B cell (primary cell): Measurements from ENCODE around the gene OR52E6. TPM values are rescaled to one million over a fixed set of nuclear protein-coding genes. Genes with fewer than 3 reads are reported as not detected.
A peak's percentile ranks its signal among the peaks of the same experiment; 100 is the strongest.

Source experiments
- ATAC-seq: fragments of 200-7000 bp; cut with Tn5 transposase; one replicate; pipeline ENCODE4 v1.10.0; 2021; ENCODE audit warnings: low read depth, mild to moderate bottlenecking, moderate number of reproducible peaks, moderate library complexity
- CTCF ChIA-PET: fragments of 350-600 bp; sonication (Branson Sonifier 250); formaldehyde crosslinking; loops from one replicate; lab custom pipeline; 2021; ENCODE audit warnings: antibody characterized with exemption, inconsistent platforms; lab: Charles Lee
- POLR2A ChIA-PET: fragments of 350-600 bp; sonication (Branson Sonifier 250); formaldehyde crosslinking; loops from one replicate; lab custom pipeline; 2021; ENCODE audit warnings: antibody characterized with exemption; lab: Charles Lee
- DNase-seq: peaks from one replicate; pipeline ENCODE4 v3.0.0; 2013
- H2AFZ ChIP-seq: 2 replicates; pipeline ENCODE4 v1.6.1; 2012; ENCODE audit warnings: mild to moderate bottlenecking, low read depth, low read length; ENCODE audit not compliant: insufficient read depth, poor library complexity, severe bottlenecking
- H3K27ac ChIP-seq, 2 donors: 1 replicate in 1 of 2; 2 replicates in 1 of 2; pipeline ENCODE4 v1.5.1; 2012 to 2013; ENCODE audit warnings: low read length in 2 of 2, mild to moderate bottlenecking in 2 of 2, moderate library complexity in 1 of 2
- H3K27me3 ChIP-seq, 4 experiments: fragments of 200-600 bp in 1 of 4; sonication (generic) in 1 of 4; replicated peaks in 1 of 4; 1 replicate in 2 of 4; 2 replicates in 2 of 4; pipeline versions ENCODE4 v1.6.1 to v1.7.0; 2013 to 2016; ENCODE audit warnings: low read length in 3 of 4, mild to moderate bottlenecking in 2 of 4, mixed read lengths in 1 of 4, moderate library complexity in 1 of 4; ENCODE audit not compliant: insufficient read depth in 4 of 4, control insufficient read depth in 3 of 4; ENCODE audit errors: control extremely low read depth in 1 of 4
- H3K36me3 ChIP-seq, 2 experiments: replicated peaks in 1 of 2; 1 replicate in 1 of 2; 2 replicates in 1 of 2; pipeline versions ENCODE4 v1.6.1 to v1.7.1; 2013; ENCODE audit warnings: low read length in 1 of 2; ENCODE audit not compliant: insufficient read depth in 2 of 2, control insufficient read depth in 1 of 2; ENCODE audit errors: control extremely low read depth in 1 of 2, extremely low read depth in 1 of 2
- H3K4me1 ChIP-seq, 2 donors: fragments of 200-600 bp in 1 of 2; sonication (generic) in 1 of 2; 1 replicate in 1 of 2; 2 replicates in 1 of 2; pipeline versions ENCODE4 v1.5.1 to v1.6.1; 2013 to 2017; ENCODE audit warnings: low read length in 2 of 2; ENCODE audit not compliant: control insufficient read depth in 2 of 2, insufficient read depth in 2 of 2
- H3K4me2 ChIP-seq: replicated peaks from 2 replicates; pipeline ENCODE3; 2012; ENCODE audit warnings: mild to moderate bottlenecking, low read depth, low read length; ENCODE audit not compliant: poor library complexity, severe bottlenecking
- H3K4me3 ChIP-seq, 5 experiments: fragments of 200-600 bp in 1 of 5; sonication (generic) in 1 of 5; 1 replicate in 3 of 5; 2 replicates in 2 of 5; pipeline versions ENCODE4 v1.5.1 to v1.7.0; 2011 to 2016; ENCODE audit warnings: low read length in 4 of 5, mild to moderate bottlenecking in 4 of 5, low read depth in 2 of 5, control low read depth in 1 of 5, moderate library complexity in 1 of 5; ENCODE audit not compliant: insufficient read depth in 1 of 5; ENCODE audit errors: control extremely low read depth in 1 of 5, extremely low read depth in 1 of 5
- H3K79me2 ChIP-seq: fragments of 200-600 bp; sonication (generic); one replicate; pipeline ENCODE4 v1.6.0; 2016; ENCODE audit warnings: low read length; ENCODE audit not compliant: control insufficient read depth, insufficient read depth
- H3K9ac ChIP-seq: fragments of 200-600 bp; sonication (generic); 2 replicates; pipeline ENCODE4 v1.6.1; 2017; ENCODE audit warnings: mild to moderate bottlenecking, low read length, moderate library complexity
- H3K9me3 ChIP-seq, 3 donors: one replicate each; pipeline versions ENCODE4 v1.6.1 to v1.7.1; 2013; ENCODE audit warnings: low read length in 2 of 3; ENCODE audit not compliant: control insufficient read depth in 2 of 3, insufficient read depth in 1 of 3; ENCODE audit errors: control extremely low read depth in 1 of 3
- H4K20me1 ChIP-seq: 2 replicates; pipeline ENCODE4 v1.6.0; 2012; ENCODE audit warnings: mild to moderate bottlenecking, low read length; ENCODE audit not compliant: insufficient read depth, control insufficient read depth, poor library complexity, severe bottlenecking
- H3K27ac Mint-ChIP-seq: one replicate; pipeline ENCODE4 v1.8.0; 2021; ENCODE audit warnings: mixed read lengths
- H3K27me3 Mint-ChIP-seq: one replicate; pipeline ENCODE4 v1.8.0; 2021; ENCODE audit warnings: mixed read lengths
- H3K4me1 Mint-ChIP-seq: one replicate; pipeline ENCODE4 v1.8.0; 2021; ENCODE audit warnings: mixed read lengths
- H3K4me3 Mint-ChIP-seq: one replicate; pipeline ENCODE4 v1.8.0; 2021; ENCODE audit warnings: mixed read lengths
- H3K9me3 Mint-ChIP-seq: one replicate; pipeline ENCODE4 v1.8.0; 2022; ENCODE audit warnings: mixed read lengths; ENCODE audit not compliant: insufficient read depth
- CTCF ChIP-seq: fragments of 200-600 bp; IDR thresholded peaks from one replicate; pipeline ENCODE4 v1.8.0; 2022; ENCODE audit warnings: antibody characterized with exemption, mild to moderate bottlenecking
- EZH2 ChIP-seq: IDR thresholded peaks from 2 replicates; pipeline ENCODE4 v1.6.1; 2012; ENCODE audit warnings: borderline replicate concordance, low read depth, mild to moderate bottlenecking, moderate library complexity, low read length; ENCODE audit not compliant: insufficient read depth, poor library complexity, severe bottlenecking
- WGBS: methylation state at CpG from one replicate; pipeline ENCODE4 v1.1.5; 2013; ENCODE audit warnings: missing lambda C conversion rate; ENCODE audit not compliant: insufficient coverage; 5-methylcytosine and 5-hydroxymethylcytosine counted together
- intact Hi-C: fragments of 100-400 bp; cut with micrococcal nuclease; formaldehyde crosslinking; loops from one replicate; pipeline ENCODE4 v1.10.0; 2022
- polyA plus RNA-seq: library from polyadenylated mRNA; depleted of rRNA; stranded (reverse); fragments of >200 nt; gene quantifications from 2 replicates; pipeline ENCODE4 v1.2.3, GENCODE V29; 2012
- total RNA-seq, 2 donors: library from RNA; stranded (reverse); fragments of 120-200 nt in 1 of 2; gene quantifications; 1 replicate in 1 of 2; 2 replicates in 1 of 2; pipeline versions ENCODE4 v1.2.3 to v1.2.4, GENCODE V29; 2013 to 2022

The OR52E6 gene
- total and polyA plus RNA-seq, 2 donors (not counting 1 experiment from before 2014, with no cell fraction given): not detected

GRCh38 chr11:5809122-5809519 is 32.6 kb downstream of the OR52E6 start:
- POLR2A ChIA-PET: no interaction called here
- WGBS: 0% methylated on average over 3 of the region's 5 CpGs
- Histone ChIP-seq H3K4me2 (peak overlapping the region; percentile 86), H4K20me1 (no peaks in the 10 kb centered on the region), H3K27me3 (peaks cover 0 to 11% (median 9%) of the 10 kb centered on the region in 4 experiments), H3K4me3 (peak overlapping the region; percentile 52 to 66 (median 64)), H3K27ac (no peak overlapping the region), H3K9ac (peak overlapping the region; percentile 73), H2AFZ (peak overlapping the region; percentile 90), H3K4me1 (peaks cover 10 to 12% of the 10 kb centered on the region in 2 donors), H3K79me2 (no peaks in the 10 kb centered on the region), H3K36me3 (no peaks in the 10 kb centered on the region), H3K9me3 (peaks cover 0 to 1% (median 0%) of the 10 kb centered on the region in 3 donors)
- H3K27ac Mint-ChIP-seq: no peak overlapping the region
- no peaks in the 10 kb centered on the region for H3K9me3 Mint-ChIP-seq
- no peak for ATAC-seq
- DNase-seq: no peak
- H3K27me3 Mint-ChIP-seq: peaks cover 38% of the 10 kb centered on the region
- TF ChIP-seq CTCF: no peak
- no peak for TF ChIP-seq EZH2
- intact Hi-C loops: loop anchor here (2.0 kb wide), 1 partner anchor 1622 kb away; no protein-coding TSS in a partner anchor
- H3K4me3 Mint-ChIP-seq: peak overlapping the region; percentile 91
- H3K4me1 Mint-ChIP-seq: peaks cover 12% of the 10 kb centered on the region
- CTCF ChIA-PET: interaction anchor here (0.8 to 3.1 kb wide), 11 partner anchors 10 to 1172 kb away, joined by 3 to 28 read pairs (median 6); partner anchors contain the start of genes OR51D1 and TRIM5

- Histone ChIP-seq H3K36me3 (no peaks in the 10 kb centered on the region), H3K27ac (peak within 1 kb of the TSS in 1 of 2 donors; percentile 24), H3K9ac (peak within 1 kb of the TSS; percentile 73), H3K79me2 (no peaks in the 10 kb centered on the region), H3K4me2 (peak within 1 kb of the TSS; percentile 86), H3K4me1 (peaks cover 10 to 12% of the 10 kb centered on the region in 2 donors), H3K4me3 (peak within 1 kb of the TSS; percentile 52 to 66 (median 64)), H4K20me1 (no peaks in the 10 kb centered on the region), H3K27me3 (peaks cover 0 to 11% (median 9%) of the 10 kb centered on the region in 4 experiments), H3K9me3 (peaks cover 0 to 3% (median 0%) of the 10 kb centered on the region in 3 donors), H2AFZ (peak within 1 kb of the TSS; percentile 90)
- DNase-seq (peak; percentile 84), ATAC-seq (peak; percentile 91)
- peaks cover 39% of the 10 kb centered on the region for H3K27me3 Mint-ChIP-seq
- no peak within 1 kb of the TSS for H3K27ac Mint-ChIP-seq
- H3K9me3 Mint-ChIP-seq: no peaks in the 10 kb centered on the region
- CTCF ChIA-PET: interaction anchor here (0.9 to 3.1 kb wide), 7 partner anchors 10 to 1171 kb away, joined by 3 to 28 read pairs (median 5); partner anchors contain the start of genes OR51D1 and TRIM5
- H3K4me1 Mint-ChIP-seq: peaks cover 12% of the 10 kb centered on the region
- 2% methylated on average over 21 of the region's 24 CpGs for WGBS
- intact Hi-C loops: loop anchor here (1.0 to 2.0 kb wide), 4 partner anchors 124 to 1622 kb away; no protein-coding TSS in a partner anchor
- TF ChIP-seq EZH2: no peak
- TF ChIP-seq CTCF: peak; percentile 93
- POLR2A ChIA-PET: no interaction called here
- peak within 1 kb of the TSS; percentile 91 for H3K4me3 Mint-ChIP-seq
These were observed 33.1 kb downstream of the OR52E6 start, which contains the start of gene OR52N2 for GRCh38 chr11:5808500-5809121. Gene OR52N2, plus strand, starts transcription at chr11:5808924. Its CDS starts 11,412 bp downstream, at chr11:5820336.
